HG03139 (cell line): ENCODE results near the gene CARNS1.
"Not testable (repeated sequence)": the region's sequence is repeated elsewhere in the genome, so short reads cannot be mapped to it uniquely, and the experiment has no call there.

Source experiments
- ATAC-seq: cut with Tn5 transposase; IDR thresholded peaks from one replicate; pipeline ENCODE4 v1.9.1; 2021; ENCODE audit not compliant: unreplicated experiment

The CARNS1 gene

DNA sequence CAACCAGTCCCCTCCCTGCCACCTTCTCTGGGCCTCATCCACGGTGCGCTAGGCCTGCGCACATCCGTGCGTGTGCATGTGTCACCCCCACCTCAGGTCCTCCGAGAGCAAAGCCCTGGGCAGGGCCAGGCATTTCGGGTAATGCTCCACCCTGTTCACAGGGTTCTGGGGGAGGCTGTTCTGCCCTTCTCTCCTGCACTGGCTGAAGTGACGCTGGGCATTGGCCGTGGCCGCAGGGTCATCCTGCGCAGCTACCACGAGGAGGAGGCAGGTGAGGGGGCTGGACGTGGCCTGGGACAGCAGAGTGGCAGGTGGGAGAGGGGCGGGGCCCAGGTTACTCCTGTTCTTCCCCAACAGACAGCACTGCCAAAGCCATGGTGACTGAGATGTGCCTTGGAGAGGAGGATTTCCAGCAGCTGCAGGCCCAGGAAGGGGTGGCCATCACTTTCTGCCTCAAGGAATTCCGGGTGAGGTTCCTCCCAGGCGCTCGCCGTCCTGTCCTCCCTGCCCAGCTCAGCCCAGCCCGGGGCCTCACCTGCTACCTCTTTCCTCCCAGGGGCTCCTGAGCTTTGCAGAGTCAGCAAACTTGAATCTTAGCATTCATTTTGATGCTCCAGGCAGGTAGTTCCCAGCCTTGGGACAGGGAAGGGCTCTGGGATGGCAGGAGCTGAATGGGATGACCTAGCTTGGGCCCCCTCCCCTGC, 19.8 kb upstream of the CARNS1 start:
- no peak for ATAC-seq

DNA sequence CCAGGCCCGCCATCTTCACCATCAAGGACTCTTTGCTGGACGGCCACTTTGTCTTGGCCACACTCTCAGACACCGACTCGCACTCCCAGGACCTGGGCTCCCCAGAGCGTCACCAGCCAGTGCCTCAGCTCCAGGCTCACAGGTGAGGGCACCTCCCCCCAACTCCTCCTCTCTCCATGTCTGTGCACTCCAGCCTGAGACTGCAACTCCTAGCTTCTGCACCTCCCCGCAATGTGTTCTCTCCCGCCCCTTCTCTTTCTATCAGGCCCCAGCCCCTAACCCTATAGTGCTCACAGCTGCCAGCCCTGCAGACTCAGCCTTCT, 19.3 kb upstream of the CARNS1 start:
- no peak for ATAC-seq

- ATAC-seq: no peak
These were observed 18.7 kb upstream of the CARNS1 start for GRCh38 chr11:67396587-67397389.

DNA sequence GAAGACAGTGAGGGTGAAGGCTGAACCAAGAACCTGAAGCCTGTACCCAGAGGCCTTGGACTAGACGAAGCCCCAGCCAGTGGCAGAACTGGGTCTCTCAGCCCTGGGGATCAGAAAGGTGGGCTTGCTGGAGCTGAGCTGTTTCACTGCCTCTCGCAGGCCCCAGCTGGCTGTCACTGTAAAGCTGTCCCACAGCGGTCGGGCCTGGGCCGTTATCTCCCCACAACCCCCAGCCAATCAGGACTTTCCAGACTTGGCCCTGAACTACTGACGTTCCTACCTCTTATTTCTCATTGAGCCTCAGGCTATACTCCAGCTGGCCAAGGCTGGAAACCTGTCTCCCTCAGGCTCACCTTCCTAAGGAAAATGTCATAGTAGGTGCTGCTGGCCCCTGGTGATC, 17.9 kb upstream of the CARNS1 start:
- no peak for ATAC-seq

- ATAC-seq: no peak
These were observed 17.4 kb upstream of the CARNS1 start for GRCh38 chr11:67397986-67398660.

GRCh38 chr11:67398661-67399563, 16.6 kb upstream of the CARNS1 start:
- no peak for ATAC-seq

- ATAC-seq: no peak
These were observed 15.1 kb upstream of the CARNS1 start for GRCh38 chr11:67400251-67400941.

- no peak for ATAC-seq
These were observed 14.5 kb upstream of the CARNS1 start for GRCh38 chr11:67400942-67401494.

GRCh38 chr11:67401495-67402191, 13.8 kb upstream of the CARNS1 start, which contains the start of gene PPP1CA:
Gene PPP1CA, minus strand, starts transcription at chr11:67401858. Its CDS starts 76 bp downstream, at chr11:67401782.
- ATAC-seq: peak; percentile 55

DNA sequence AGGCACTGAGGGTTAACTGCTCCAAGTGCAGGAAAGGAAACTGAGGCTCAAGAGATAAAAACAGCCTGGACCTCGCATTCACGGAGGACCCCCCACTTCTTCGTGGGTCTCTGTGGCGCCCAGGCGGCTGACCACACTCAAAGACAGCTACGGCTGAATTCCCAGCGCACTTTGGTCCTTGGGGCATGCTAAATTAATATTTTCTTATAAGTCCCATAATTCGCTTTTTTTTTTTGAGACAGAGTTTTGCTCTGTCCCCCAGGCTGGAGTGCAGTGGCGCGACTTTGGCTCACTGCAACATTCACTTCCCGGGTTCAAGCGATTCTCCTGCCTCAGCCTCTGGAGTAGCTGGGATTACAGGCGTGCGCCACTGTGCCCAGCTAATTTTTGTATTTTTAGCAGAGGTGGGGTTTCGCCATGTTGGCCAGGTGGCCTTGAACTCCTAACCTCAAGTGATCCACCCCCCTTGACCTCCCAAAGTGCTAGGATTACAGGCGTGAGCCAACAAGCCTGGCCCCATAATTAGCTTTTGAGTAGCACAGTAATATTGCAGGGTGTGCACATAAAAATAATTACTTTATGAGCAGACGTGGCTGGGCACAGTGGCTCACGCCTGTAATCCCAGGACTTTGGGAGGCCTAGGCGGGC, 13.2 kb upstream of the CARNS1 start:
- ATAC-seq: not testable (repeated sequence)

DNA sequence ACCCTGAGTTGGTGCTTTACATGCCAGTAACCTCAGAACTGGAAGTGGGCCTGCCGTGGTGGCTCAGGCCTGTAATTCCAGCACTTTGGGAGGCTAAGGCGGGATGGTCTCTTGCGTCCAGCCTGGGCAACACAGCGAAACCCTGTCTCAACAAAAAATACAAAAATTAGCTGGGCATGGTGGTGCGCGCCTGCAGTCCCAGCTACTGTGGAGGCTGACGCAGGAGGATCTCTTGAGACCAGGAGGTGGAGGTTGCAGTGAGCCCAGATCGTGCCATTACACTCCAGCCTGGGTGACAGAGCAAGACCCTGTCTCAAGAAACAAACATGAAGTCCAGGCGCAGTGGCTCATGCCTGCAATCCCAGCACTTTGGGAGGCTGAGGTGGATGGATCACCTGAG, 12.4 kb upstream of the CARNS1 start:
- not testable (repeated sequence) for ATAC-seq

DNA sequence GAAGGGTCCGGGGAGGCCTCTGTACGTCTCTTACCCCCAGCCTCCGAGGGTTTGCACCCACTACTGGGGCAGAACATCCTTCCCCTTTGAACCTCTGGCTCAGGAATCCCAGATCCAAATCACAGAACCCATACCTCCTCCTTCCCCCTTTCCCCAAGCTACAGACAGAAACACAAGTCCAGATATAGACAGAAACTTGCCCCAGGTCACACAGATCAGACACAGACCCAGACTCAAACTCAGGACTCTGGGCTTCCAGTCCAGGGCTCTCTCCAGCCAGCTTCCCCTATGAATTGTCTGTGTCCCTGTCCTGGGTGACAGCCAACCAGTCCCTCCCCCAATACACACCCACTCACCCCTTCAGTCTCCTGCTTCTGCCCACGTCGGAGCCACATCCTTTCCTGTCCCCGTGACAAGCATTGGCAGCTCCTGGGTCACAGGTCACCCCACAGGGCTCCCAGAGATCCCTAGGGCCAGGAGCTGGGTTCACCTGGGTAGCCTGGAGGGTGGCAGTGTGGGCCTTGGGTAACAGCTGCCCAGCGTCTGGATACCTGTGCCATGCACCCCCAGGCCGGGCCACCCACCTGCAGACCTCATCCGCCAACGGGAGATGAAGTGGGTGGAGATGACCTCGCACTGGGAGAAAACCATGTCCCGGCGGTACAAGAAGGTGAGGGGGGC, 10.8 kb upstream of the CARNS1 start:
- ATAC-seq: no peak

DNA sequence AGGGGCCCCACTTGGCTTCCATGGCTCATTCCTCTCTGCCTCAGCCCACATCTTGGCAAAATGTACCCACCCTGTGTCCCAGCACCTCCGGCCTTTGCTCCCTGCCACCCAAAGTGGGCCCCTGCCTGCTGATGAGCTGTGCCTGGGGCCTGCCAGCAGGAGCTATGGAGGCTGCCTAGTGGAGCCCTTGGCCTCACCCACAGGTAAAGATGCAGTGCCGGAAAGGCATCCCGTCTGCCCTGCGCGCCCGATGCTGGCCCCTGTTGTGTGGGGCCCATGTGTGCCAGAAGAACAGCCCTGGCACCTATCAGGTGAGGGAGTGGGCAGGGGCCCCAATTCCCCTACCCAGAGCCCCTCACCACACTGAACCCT, 10.3 kb upstream of the CARNS1 start:
- no peak for ATAC-seq

DNA sequence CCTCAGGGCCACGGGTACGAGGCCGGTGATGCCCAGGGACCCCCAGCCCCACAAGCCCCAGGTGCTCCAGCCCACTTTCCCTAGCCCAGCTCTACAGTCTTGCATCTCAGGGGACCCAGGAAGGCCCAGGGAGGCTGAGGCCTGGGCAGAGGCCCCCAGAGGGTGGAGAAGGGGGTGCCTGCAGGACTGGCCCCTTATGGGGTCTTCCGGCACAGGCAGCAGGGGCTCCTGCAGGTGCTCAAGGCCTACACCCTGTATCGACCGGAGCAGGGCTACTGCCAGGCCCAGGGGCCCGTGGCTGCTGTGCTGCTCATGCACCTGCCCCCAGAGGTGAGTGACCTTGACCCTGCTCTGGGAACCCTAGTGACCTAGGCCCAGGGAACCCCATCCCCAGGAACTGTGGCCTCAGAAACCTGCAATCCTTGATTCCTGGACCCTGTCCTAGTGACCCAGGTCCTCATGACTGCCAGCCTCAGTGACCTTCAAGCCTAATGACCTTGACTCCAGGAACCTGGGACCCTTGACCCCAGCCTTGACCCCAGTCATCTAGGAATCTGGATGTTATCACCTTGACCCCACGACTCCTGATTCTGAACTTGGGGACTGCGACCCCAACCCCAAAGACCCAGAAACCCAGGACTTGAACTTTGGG, 9.7 kb upstream of the CARNS1 start:
- no peak for ATAC-seq

GRCh38 chr11:67406420-67406968, 9.0 kb upstream of the CARNS1 start:
- no peak for ATAC-seq

DNA sequence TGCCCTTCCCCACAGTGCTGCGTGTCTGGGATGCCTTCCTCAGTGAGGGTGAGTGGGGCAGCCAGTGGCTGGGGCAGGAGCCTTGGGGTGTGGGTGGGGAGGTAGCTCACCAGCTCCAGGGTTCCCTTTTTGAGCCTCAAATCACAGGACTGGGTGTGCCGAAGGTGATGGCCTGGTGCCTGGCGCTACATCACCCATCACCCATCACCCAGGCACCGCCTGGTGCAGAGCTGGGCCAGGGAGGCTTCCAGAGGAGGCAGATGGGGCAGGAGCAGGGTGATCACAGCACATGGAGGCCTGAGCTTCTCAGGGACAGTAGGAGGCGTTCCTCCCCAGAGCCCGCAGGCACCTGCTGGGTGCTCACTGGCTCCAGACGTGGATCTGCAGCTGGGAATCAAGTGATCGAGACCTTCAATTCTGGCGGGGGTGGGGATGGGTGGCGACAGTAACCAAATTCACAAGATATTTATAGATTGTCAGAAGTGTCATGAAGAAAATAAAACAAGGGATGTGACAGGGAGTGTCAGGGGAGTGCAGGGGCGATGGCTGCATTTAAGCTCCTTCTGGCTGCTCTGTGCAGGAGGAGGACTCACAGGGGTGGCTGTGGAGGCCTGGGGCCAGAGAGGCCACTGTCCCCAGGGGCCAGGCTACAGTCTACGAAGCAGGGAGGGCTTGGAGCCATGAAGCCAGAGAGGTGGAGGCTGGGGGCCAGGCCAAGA, 8.3 kb upstream of the CARNS1 start:
- no peak for ATAC-seq

- no peak for ATAC-seq
These were observed 7.8 kb upstream of the CARNS1 start for GRCh38 chr11:67407688-67408163.
